ENCODE data around the gene ALG6. TPM values are rescaled to one million over a fixed set of nuclear protein-coding genes. Genes with fewer than 3 reads are reported as not detected.

ALG6 gene
- total and polyA plus RNA-seq, 2 experiments from 2014 or later: 8.3 to 15.0 TPM

DNA sequence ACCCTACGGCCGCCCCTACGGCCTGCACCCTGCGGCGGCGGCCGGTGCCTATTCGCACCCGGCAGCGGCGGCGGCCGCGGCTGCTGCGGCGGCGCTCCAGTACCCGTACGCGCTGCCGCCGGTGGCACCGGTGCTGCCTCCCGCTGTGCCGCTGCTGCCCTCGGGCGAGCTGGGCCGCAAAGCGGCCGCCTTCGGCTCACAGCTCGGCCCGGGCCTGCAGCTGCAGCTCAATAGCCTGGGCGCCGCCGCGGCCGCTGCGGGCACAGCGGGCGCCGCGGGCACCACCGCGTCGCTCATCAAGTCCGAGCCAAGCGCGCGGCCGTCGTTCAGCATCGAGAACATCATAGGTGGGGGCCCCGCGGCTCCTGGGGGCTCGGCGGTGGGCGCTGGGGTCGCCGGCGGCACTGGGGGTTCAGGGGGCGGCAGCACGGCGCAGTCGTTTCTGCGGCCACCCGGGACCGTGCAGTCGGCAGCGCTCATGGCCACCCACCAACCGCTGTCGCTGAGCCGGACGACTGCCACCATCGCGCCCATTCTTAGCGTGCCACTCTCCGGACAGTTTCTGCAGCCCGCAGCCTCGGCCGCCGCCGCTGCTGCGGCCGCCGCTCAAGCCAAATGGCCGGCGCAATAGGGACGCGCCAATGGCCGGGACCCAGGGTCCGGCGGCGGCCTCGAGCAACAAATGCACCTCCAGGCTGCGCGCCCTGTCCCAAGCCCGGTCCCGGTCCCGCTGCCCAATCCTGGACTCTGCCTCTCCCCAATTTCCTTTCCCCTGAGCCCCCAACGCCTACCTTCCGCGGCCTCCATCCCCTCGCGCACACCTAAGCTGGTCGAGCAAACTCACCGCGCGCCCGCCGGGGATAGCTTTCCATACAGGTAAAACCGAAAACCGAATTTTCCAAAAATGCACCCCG, 43.3 kb upstream of the ALG6 start:
- no peak for DNase-seq (ENCODE audit: low read depth in 1 of 2, low spot score in 1 of 2)
- TF ChIP-seq, protein P1, sequence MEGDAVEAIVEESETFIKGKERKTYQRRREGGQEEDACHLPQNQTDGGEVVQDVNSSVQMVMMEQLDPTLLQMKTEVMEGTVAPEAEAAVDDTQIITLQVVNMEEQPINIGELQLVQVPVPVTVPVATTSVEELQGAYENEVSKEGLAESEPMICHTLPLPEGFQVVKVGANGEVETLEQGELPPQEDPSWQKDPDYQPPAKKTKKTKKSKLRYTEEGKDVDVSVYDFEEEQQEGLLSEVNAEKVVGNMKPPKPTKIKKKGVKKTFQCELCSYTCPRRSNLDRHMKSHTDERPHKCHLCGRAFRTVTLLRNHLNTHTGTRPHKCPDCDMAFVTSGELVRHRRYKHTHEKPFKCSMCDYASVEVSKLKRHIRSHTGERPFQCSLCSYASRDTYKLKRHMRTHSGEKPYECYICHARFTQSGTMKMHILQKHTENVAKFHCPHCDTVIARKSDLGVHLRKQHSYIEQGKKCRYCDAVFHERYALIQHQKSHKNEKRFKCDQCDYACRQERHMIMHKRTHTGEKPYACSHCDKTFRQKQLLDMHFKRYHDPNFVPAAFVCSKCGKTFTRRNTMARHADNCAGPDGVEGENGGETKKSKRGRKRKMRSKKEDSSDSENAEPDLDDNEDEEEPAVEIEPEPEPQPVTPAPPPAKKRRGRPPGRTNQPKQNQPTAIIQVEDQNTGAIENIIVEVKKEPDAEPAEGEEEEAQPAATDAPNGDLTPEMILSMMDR (IDR thresholded peaks at IDR 0.05; ENCODE audit: low read depth, low read length): no peak
- Histone ChIP-seq H3K27ac (no peak overlapping the region), H3K4me3 (peak overlapping the region; percentile 10), H3K27me3 (peaks cover 100% of the 10 kb centered on the region), H3K9me3 (ENCODE audit: low read depth) (no peaks in the 10 kb centered on the region), H3K4me1 (ENCODE audit: low read depth) (no peaks in the 10 kb centered on the region), H3K36me3 (no peaks in the 10 kb centered on the region)

DNA sequence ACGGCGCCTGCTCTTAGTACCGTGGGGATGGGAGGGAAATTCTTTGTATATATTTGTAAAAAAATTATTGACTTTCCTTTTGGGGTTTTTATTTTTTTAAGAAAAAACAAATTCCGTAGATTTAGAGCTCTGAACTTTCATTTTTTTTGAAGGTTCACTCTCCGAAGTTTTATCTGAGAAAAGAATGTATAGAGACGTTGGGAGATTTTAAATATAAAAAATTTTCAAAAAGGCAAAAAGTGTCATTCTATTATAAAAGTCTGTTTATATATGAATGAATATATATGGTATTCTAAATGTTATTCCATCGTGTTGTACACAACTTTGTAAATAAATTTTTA, 42.7 kb upstream of the ALG6 start:
- Histone ChIP-seq H3K36me3 (no peaks in the 10 kb centered on the region), H3K4me3 (peak overlapping the region; percentile 10), H3K27ac (no peak overlapping the region), H3K4me1 (ENCODE audit: low read depth) (no peaks in the 10 kb centered on the region), H3K27me3 (peaks cover 100% of the 10 kb centered on the region), H3K9me3 (ENCODE audit: low read depth) (no peaks in the 10 kb centered on the region)
- TF ChIP-seq, protein P1 (IDR thresholded peaks at IDR 0.05; ENCODE audit: low read depth, low read length): no peak
- DNase-seq (ENCODE audit: low read depth in 1 of 2, low spot score in 1 of 2): no peak

DNA sequence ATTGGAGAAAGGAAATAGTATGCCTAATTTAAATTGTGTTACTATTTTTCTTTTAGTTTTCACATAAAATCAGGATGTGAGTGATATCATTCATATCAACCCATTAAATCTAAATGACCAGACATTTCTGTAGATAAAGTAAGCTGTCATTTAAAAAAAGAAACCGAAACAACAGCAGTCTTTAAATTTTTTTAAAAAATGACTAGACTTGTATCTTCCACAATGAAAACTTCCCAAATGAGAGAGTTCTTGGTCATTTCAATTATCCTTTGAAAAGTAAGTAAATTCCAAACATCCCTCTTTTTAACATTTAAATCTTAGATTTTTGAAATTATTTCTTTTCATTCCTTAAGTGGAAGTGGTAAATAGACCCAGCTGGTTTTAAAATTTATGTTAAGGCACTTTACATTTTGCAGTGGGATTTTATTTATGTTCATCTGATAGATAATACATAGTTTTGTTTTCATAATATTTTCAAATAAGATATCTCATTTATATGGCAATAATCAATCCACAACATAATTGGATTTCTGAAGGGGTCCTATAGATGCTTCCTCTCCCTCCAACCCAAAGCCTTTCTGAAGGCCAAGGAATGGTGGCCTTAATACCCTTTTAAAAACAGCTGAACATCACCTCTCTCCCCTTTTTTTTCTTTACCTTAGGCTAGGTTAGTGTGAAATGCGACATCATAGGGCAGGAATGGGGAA, 42.0 kb upstream of the ALG6 start:
- Histone ChIP-seq H3K4me3 (no peak overlapping the region), H3K27me3 (peaks cover 100% of the 10 kb centered on the region), H3K4me1 (ENCODE audit: low read depth) (no peaks in the 10 kb centered on the region), H3K27ac (no peak overlapping the region), H3K36me3 (no peaks in the 10 kb centered on the region), H3K9me3 (ENCODE audit: low read depth) (no peaks in the 10 kb centered on the region)
- DNase-seq (ENCODE audit: low read depth in 1 of 2, low spot score in 1 of 2): no peak
- TF ChIP-seq, protein P1 (IDR thresholded peaks at IDR 0.05; ENCODE audit: low read depth, low read length): no peak

DNA sequence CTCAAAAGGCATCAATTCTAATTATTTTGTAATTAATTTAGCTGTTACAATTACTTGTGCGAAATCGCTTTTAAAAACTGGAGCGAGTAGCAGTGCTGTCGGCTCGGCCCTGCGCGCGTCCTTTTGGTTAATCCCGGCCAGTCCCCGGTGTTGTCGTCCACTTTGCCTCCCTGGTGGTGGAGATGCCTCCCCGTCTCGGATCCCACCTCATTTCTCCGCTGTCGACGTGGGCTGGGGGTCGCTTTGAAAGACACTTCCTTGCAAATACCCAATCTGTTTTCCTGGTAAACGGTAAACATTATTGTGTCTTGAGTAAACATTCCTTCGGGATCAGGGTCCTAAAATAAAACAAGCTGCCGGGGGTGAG, 41.3 kb upstream of the ALG6 start:
- Histone ChIP-seq H3K36me3 (no peaks in the 10 kb centered on the region), H3K27me3 (peaks cover 100% of the 10 kb centered on the region), H3K4me3 (no peak overlapping the region), H3K27ac (no peak overlapping the region), H3K4me1 (ENCODE audit: low read depth) (no peaks in the 10 kb centered on the region), H3K9me3 (ENCODE audit: low read depth) (no peaks in the 10 kb centered on the region)
- DNase-seq (ENCODE audit: low read depth in 1 of 2, low spot score in 1 of 2): no peak
- TF ChIP-seq, protein P1 (IDR thresholded peaks at IDR 0.05; ENCODE audit: low read depth, low read length): no peak

DNA sequence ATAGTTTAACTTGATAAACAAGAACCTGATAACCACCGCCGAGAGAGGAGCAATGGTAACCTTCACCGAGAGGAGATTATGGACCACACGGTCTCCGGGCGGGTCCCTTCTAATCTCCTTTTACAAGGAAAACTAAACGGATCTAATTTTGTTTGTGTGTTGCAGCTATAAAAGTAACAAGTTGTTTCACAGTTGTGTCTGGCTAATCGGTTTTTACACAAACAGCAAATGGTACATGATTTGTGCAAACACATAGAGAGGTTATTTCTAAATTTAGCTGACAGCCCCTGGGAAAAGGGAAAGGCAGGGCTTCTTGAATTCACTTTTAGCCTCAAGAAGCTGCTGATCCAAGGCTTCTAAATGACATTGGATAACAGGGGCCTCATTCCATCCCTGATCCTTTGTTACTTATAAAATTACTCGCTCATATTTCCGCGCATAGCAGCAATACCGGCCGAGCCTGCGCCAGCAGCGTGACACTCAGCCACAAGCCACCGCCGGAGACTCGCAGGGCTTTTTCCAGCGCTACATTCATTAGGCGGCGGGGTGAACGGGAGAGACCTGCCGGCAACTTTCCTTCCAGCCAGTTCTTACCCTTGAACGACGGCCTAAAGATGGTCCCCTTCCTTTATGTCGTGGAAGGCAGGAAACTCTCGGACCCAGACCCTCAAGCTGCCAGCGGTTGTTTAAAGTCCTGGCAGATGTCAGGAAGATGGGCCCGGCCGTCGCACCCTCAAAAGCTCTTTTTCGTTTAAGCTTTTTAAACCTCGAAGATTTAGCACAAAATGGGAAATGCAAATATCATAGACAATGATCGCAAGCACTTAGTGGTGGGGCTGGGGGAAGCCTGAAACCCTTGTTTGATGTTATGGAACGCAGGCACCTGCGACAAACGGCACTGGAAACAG, 40.7 kb upstream of the ALG6 start:
- TF ChIP-seq, protein P1 (IDR thresholded peaks at IDR 0.05; ENCODE audit: low read depth, low read length): no peak
- Histone ChIP-seq H3K9me3 (ENCODE audit: low read depth) (no peaks in the 10 kb centered on the region), H3K27ac (no peak overlapping the region), H3K36me3 (no peaks in the 10 kb centered on the region), H3K4me1 (ENCODE audit: low read depth) (no peaks in the 10 kb centered on the region), H3K4me3 (no peak overlapping the region), H3K27me3 (peaks cover 100% of the 10 kb centered on the region)
- DNase-seq (ENCODE audit: low read depth in 1 of 2, low spot score in 1 of 2): peak in 1 of 2 donors; percentile 64

Measured in cardiac muscle cell (in vitro differentiated cells and primary cell).